ENCODE measurements around the gene PATL2. TPM values are rescaled to one million over a fixed set of nuclear protein-coding genes. Genes with fewer than 3 reads are reported as not detected.
"Not testable (repeated sequence)": the region's sequence is repeated elsewhere in the genome, so short reads cannot be mapped to it uniquely, and the experiment has no call there.

Gene PATL2
- polyA plus RNA-seq, 3 donors: 0.65 to 1.5 (median 1.3) TPM

- DNase-seq: no peak
Measured at GRCh38 chr15:44656298-44656697, 54.8 kb downstream of the PATL2 start.

DNA sequence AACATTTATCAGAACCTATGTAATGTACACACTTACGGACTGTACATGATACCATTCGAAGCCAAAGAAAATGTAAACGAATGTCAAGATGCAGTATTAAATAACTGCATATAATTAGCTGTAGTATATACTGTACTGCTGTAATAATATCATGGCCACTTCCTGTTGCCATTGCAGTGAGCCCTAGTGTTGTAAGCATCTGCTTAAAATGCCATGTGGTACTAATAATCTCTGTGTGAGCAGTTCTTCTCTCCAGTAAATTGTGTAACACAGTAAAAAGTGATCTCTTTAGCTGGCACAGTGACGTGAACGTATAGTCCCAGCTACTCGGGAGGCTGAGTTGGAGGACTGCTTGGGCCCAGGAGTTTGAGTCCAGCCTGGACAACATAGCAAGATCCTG, 56.3 kb downstream of the PATL2 start:
- no peak for DNase-seq

DNA sequence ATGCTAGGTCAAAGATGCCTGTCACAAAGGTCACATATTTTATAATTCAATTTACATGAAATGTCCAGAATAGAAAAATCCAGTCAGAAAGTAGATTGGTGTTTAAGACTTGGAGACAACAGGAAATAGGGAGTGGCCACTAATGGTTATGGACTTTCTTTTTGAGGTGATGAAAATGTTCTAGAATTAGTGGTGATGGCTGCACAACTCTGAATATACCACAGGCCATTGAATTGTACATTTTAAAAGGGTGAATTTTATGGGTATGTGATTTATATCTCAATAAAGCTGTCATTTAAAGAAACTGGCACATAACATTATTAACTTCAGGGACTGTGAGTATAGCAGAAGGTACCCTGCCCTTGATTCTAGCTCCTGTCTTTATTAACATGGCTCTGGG, 63.5 kb downstream of the PATL2 start:
- DNase-seq: no peak

DNA sequence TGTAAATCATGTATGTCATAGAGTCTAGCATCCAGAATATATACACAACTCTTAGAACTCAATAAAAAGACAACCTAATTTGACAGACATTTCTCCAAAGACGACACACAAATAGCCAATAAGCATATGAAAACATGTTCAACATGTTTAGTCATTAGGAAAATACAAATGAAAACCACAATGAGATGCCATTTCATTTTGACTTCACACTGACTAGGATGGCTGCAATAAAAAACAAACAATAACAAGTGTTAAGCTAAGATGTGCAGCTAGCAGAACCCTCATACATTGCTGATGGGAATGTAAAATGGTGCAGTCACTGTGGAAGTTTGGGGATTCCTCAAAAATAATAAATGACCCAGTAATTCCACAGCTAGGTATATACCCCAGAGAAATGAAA, 64.1 kb downstream of the PATL2 start:
- no peak for DNase-seq

- DNase-seq: no peak
Measured at GRCh38 chr15:44646460-44646859, 64.7 kb downstream of the PATL2 start.

- DNase-seq: no peak
Measured at GRCh38 chr15:44641651-44642050, 69.5 kb downstream of the PATL2 start.

- DNase-seq: no peak
Measured at GRCh38 chr15:44636976-44637375, 74.1 kb downstream of the PATL2 start.

DNA sequence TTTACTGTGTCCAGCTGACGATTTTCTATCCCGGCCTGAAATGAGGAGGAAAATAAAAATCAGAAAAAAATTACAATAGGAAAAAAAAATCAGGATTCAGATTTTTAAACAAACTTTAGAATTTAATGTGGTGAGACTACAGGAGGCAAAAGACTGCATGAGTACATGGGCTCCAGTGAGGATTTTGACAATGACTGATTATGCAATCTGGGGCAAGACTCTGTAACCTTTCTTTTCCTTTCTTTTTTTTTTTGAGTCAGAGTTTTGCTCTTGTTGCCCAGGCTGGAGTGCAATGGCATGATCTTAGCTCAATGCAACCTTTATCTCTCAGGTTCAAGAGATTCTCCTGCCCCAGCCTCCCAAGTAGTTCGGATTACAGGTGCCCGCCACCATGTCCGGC, 77.5 kb downstream of the PATL2 start:
- no peak for DNase-seq

DNA sequence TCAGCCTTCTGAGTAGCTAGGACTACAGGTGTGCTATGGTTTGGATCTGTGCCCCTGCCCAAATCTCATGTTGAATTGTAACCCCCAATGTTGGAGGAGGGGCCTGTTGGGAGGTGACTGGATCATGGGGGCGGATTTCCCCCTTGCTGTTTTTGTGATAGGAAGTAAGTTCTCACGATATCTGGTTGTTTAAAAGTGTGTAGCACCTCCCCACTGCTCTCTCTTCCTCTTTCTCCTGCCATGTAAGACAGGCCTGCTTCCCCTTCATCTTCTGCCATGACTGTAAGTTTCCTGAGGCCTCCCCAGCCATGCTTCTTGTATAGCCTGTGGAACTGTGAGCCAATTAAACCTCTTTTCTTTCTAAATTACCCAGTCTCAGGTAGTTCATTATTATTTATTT, 85.8 kb downstream of the PATL2 start:
- DNase-seq: not testable (repeated sequence)

DNA sequence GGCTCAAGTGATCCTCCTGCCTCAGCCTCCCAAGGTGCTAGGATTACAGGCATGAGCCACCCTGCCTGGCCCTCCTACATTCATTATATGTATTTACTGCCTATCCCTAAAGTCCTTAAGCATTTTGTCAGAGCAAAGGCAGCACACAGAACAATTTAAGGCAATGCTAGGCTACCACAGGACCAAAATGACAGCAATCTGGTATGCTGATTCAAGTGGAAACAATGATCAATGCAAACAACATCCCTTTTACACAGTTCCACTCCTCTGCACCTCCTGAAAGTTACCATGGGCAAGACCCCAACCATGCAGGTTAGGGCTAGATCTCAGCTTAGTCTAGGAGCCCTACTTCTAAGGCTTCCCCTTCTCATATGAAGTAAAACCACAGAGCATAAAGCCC, 87.9 kb downstream of the PATL2 start:
- DNase-seq: no peak

- peak; percentile 1 for DNase-seq
Measured at GRCh38 chr15:44620081-44620480, 91.0 kb downstream of the PATL2 start.

GRCh38 chr15:44616974-44617373, 94.1 kb downstream of the PATL2 start:
- no peak for DNase-seq

Other genes starting within 250 kb of the PATL2 start
- gene EIF3J, start 174.2 kb downstream of the PATL2 start, polyA plus RNA-seq (ENCODE audit: insufficient read length in 3 of 3): 100 to 1,000 TPM in 2 of 3 donors, 10 to 100 TPM in 1; 92.0 to 115 (median 109) TPM
- gene SPG11, start 47.7 kb downstream of the PATL2 start, polyA plus RNA-seq (ENCODE audit: insufficient read length in 3 of 3): 100 to 1,000 TPM in 1 of 3 donors, 10 to 100 TPM in 2; 70.0 to 105 (median 80.9) TPM
- 100 to 1,000 TPM; 682 to 854 (median 828) TPM for gene B2M, start 194 bp upstream of the PATL2 start, polyA plus RNA-seq (ENCODE audit: insufficient read length in 3 of 3)
- 10 to 100 TPM; 15.7 to 28.9 (median 26.2) TPM for gene TRIM69, start 25.2 kb upstream of the PATL2 start, polyA plus RNA-seq (ENCODE audit: insufficient read length in 3 of 3)
- gene TERB2, start 245.4 kb upstream of the PATL2 start, polyA plus RNA-seq (ENCODE audit: insufficient read length in 3 of 3): not detected